GOT3 (cell line): ENCODE results near the gene SUSD4.

Source experiments
- DNase-seq: peaks from one replicate; lab custom pipeline; 2025; ENCODE audit warnings: mixed read lengths; lab: John Stamatoyannopoulos, UW

Gene SUSD4

GRCh38 chr1:223329252-223329651 lies 34.7 kb downstream of the SUSD4 start:
- DNase-seq: no peak

GRCh38 chr1:223328566-223328965 lies 35.4 kb downstream of the SUSD4 start:
- no peak for DNase-seq

- no peak for DNase-seq
Measured at GRCh38 chr1:223326776-223327175, 37.2 kb downstream of the SUSD4 start.

- DNase-seq: no peak
Measured at GRCh38 chr1:223323491-223324484, 40.2 kb downstream of the SUSD4 start.

GRCh38 chr1:223322868-223323267 lies 41.1 kb downstream of the SUSD4 start:
- DNase-seq: no peak

- no peak for DNase-seq
Measured at GRCh38 chr1:223320959-223321358, 43.0 kb downstream of the SUSD4 start.

GRCh38 chr1:223319905-223320580 lies 43.9 kb downstream of the SUSD4 start:
- DNase-seq: no peak

- no peak for DNase-seq
Measured at GRCh38 chr1:223319398-223319797, 44.6 kb downstream of the SUSD4 start.

GRCh38 chr1:223316082-223316481 lies 47.9 kb downstream of the SUSD4 start:
- no peak for DNase-seq

GRCh38 chr1:223315665-223316064 lies 48.3 kb downstream of the SUSD4 start:
- DNase-seq: no peak

GRCh38 chr1:223313415-223313754 lies 50.6 kb downstream of the SUSD4 start:
- no peak for DNase-seq

GRCh38 chr1:223312705-223313414 lies 51.1 kb downstream of the SUSD4 start:
- DNase-seq: no peak

GRCh38 chr1:223312273-223312672 lies 51.7 kb downstream of the SUSD4 start:
- no peak for DNase-seq

- DNase-seq: no peak
Measured at GRCh38 chr1:223311826-223312225, 52.1 kb downstream of the SUSD4 start.

- DNase-seq: no peak
Measured at GRCh38 chr1:223308136-223308535, 55.8 kb downstream of the SUSD4 start.

GRCh38 chr1:223307544-223307943 lies 56.4 kb downstream of the SUSD4 start:
- no peak for DNase-seq

GRCh38 chr1:223304931-223305330 lies 59.0 kb downstream of the SUSD4 start:
- no peak for DNase-seq

GRCh38 chr1:223301371-223301770 lies 62.6 kb downstream of the SUSD4 start:
- DNase-seq: no peak

- DNase-seq: no peak
Measured at GRCh38 chr1:223299553-223299952, 64.4 kb downstream of the SUSD4 start.

- no peak for DNase-seq
Measured at GRCh38 chr1:223298701-223299100, 65.3 kb downstream of the SUSD4 start.

GRCh38 chr1:223297800-223298199 lies 66.2 kb downstream of the SUSD4 start:
- DNase-seq: no peak

- no peak for DNase-seq
Measured at GRCh38 chr1:223291796-223292195, 72.2 kb downstream of the SUSD4 start.

- DNase-seq: no peak
Measured at GRCh38 chr1:223290397-223290796, 73.6 kb downstream of the SUSD4 start.
